Panc1 (cell line): ENCODE measurements around the gene MFSD12. TPM values are rescaled to one million over a fixed set of nuclear protein-coding genes. Genes with fewer than 3 reads are reported as not detected.

Experiments used
- ATAC-seq: fragments of 200-7000 bp; cut with Tn5 transposase; 2 replicates; pipeline ENCODE4 v1.9.1; 2020; ENCODE audit warnings: mild to moderate bottlenecking, moderate library complexity
- BruUV-seq: library from RNA; stranded (reverse); fragments of 400-500 nt; replicated peaks from 2 replicates; lab custom pipeline; 2021; lab: Mats Ljungman, UMichigan
- CTCF ChIA-PET: fragments of 300-600 bp; sonication (Branson Sonifier 250); formaldehyde crosslinking; loops from one replicate; lab custom pipeline; 2022; ENCODE audit warnings: antibody characterized with exemption; lab: Charles Lee
- POLR2A ChIA-PET: fragments of 300-600 bp; sonication (Branson Sonifier 250); formaldehyde crosslinking; loops from one replicate; lab custom pipeline; 2022; ENCODE audit warnings: antibody characterized with exemption; lab: Charles Lee
- DNase-seq: peaks from one replicate; pipeline ENCODE4 v3.0.0-alpha.2; 2010; ENCODE audit warnings: low read depth, low spot score
- H3K27ac ChIP-seq: 2 replicates; pipeline ENCODE4 v1.5.1; 2011; ENCODE audit warnings: mild to moderate bottlenecking, low read length, inconsistent platforms
- H3K27me3 ChIP-seq: fragments of 200-500 bp; sonication (Bioruptor generic); 2 replicates; pipeline ENCODE4 v1.6.0; 2014; ENCODE audit warnings: low read length, inconsistent platforms; ENCODE audit not compliant: control insufficient read depth, insufficient read depth
- H3K36me3 ChIP-seq: fragments of 200-500 bp; sonication (Bioruptor generic); 2 replicates; pipeline ENCODE4 v1.5.1; 2014; ENCODE audit warnings: inconsistent platforms, mild to moderate bottlenecking, low read length, moderate library complexity; ENCODE audit not compliant: control insufficient read depth, insufficient read depth
- H3K4me1 ChIP-seq: 2 replicates; pipeline ENCODE4 v1.5.1; 2011; ENCODE audit warnings: inconsistent platforms, mild to moderate bottlenecking, low read length, moderate library complexity; ENCODE audit not compliant: control insufficient read depth, insufficient read depth
- H3K4me3 ChIP-seq, 2 experiments: 2 replicates each; pipeline ENCODE4 v1.5.1; 2011 to 2012; ENCODE audit warnings: low read depth in 2 of 2, low read length in 2 of 2, mild to moderate bottlenecking in 2 of 2, inconsistent platforms in 1 of 2, moderate library complexity in 1 of 2
- H3K9me3 ChIP-seq: fragments of 200-500 bp; sonication (Bioruptor generic); 2 replicates; pipeline ENCODE4 v1.5.1; 2014; ENCODE audit warnings: low read depth, mild to moderate bottlenecking, inconsistent platforms, low read length, moderate library complexity; ENCODE audit not compliant: control insufficient read depth, insufficient read depth
- POLR2AphosphoS5 ChIP-seq: IDR thresholded peaks from 2 replicates; pipeline ENCODE4 v1.6.1; 2012; ENCODE audit warnings: mild to moderate bottlenecking, low read depth, low read length, moderate library complexity
- SIN3A ChIP-seq: IDR thresholded peaks from 2 replicates; pipeline ENCODE4 v1.6.1; 2012; ENCODE audit warnings: low read depth, mild to moderate bottlenecking, low read length, moderate library complexity, borderline replicate concordance; ENCODE audit not compliant: insufficient read depth
- TCF7L2 ChIP-seq: IDR thresholded peaks from 2 replicates; pipeline ENCODE4 v1.6.1; 2011; ENCODE audit warnings: mild to moderate bottlenecking, low read depth, low read length, inconsistent platforms
- in situ Hi-C: cut with HindIII; loops from 2 replicates; pipeline ENCODE4 v1.10.0; 2016; ENCODE audit warnings: low sequenced_read_pairs, low pct_unique_long_range_greater_than_20kb
- intact Hi-C: fragments of 100-400 bp; cut with micrococcal nuclease; formaldehyde crosslinking; loops from one replicate; pipeline ENCODE4 v1.10.0; 2022; ENCODE audit not compliant: unreplicated experiment
- total RNA-seq: library from RNA; stranded (reverse); gene quantifications from one replicate; pipeline ENCODE4 v1.2.1, GENCODE V29; 2021; ENCODE audit not compliant: unreplicated experiment
- TF ChIP-seq, protein P1 (sequence below): fragments of 450-650 bp; IDR thresholded peaks from 2 replicates; pipeline ENCODE4 v1.5.1; 2017; ENCODE audit warnings: mild to moderate bottlenecking
- TF ChIP-seq, protein P2 (sequence below), 2 experiments: IDR thresholded peaks; 2 replicates each; pipeline ENCODE4 v1.6.1; 2011 to 2012; ENCODE audit warnings: low read depth in 2 of 2, control low read depth in 1 of 2, low read length in 1 of 2, mild to moderate bottlenecking in 1 of 2, moderate library complexity in 1 of 2; ENCODE audit not compliant: insufficient read depth in 1 of 2

MFSD12 gene
- total RNA-seq, 1 experiment from 2014 or later, result 98.8 TPM

DNA sequence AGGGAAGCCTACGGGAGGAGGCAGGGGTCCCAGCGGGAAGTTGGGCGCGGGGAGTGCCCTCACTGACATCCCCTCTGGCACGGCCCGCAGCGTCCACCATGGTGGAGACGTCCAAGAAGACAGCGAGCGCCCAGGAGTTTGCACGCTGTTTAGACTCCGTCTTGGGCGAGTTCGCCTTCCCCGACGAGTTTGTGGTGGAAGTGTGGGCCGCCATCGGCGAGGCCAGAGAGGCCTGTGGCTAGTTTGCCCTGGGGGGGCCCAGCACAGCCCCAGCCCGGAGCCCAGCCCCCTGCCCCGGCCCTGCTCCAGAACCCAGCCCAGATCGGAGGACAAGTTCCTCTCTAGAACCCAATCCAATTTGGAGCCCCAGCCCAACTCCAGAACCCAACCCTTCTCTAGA lies 32.6 kb upstream of the MFSD12 start:
- Histone ChIP-seq H3K9me3 (no peaks in the 10 kb centered on the region), H3K4me3 (no peak overlapping the region), H3K27me3 (no peaks in the 10 kb centered on the region), H3K4me1 (no peaks in the 10 kb centered on the region), H3K27ac (no peak overlapping the region), H3K36me3 (no peaks in the 10 kb centered on the region)
- POLR2A ChIA-PET, result no interaction called here
- intact Hi-C loops, result no loop called here
- TF ChIP-seq, protein P1, sequence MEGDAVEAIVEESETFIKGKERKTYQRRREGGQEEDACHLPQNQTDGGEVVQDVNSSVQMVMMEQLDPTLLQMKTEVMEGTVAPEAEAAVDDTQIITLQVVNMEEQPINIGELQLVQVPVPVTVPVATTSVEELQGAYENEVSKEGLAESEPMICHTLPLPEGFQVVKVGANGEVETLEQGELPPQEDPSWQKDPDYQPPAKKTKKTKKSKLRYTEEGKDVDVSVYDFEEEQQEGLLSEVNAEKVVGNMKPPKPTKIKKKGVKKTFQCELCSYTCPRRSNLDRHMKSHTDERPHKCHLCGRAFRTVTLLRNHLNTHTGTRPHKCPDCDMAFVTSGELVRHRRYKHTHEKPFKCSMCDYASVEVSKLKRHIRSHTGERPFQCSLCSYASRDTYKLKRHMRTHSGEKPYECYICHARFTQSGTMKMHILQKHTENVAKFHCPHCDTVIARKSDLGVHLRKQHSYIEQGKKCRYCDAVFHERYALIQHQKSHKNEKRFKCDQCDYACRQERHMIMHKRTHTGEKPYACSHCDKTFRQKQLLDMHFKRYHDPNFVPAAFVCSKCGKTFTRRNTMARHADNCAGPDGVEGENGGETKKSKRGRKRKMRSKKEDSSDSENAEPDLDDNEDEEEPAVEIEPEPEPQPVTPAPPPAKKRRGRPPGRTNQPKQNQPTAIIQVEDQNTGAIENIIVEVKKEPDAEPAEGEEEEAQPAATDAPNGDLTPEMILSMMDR, result no peak
- no peak for TF ChIP-seq TCF7L2
- TF ChIP-seq, protein P2, sequence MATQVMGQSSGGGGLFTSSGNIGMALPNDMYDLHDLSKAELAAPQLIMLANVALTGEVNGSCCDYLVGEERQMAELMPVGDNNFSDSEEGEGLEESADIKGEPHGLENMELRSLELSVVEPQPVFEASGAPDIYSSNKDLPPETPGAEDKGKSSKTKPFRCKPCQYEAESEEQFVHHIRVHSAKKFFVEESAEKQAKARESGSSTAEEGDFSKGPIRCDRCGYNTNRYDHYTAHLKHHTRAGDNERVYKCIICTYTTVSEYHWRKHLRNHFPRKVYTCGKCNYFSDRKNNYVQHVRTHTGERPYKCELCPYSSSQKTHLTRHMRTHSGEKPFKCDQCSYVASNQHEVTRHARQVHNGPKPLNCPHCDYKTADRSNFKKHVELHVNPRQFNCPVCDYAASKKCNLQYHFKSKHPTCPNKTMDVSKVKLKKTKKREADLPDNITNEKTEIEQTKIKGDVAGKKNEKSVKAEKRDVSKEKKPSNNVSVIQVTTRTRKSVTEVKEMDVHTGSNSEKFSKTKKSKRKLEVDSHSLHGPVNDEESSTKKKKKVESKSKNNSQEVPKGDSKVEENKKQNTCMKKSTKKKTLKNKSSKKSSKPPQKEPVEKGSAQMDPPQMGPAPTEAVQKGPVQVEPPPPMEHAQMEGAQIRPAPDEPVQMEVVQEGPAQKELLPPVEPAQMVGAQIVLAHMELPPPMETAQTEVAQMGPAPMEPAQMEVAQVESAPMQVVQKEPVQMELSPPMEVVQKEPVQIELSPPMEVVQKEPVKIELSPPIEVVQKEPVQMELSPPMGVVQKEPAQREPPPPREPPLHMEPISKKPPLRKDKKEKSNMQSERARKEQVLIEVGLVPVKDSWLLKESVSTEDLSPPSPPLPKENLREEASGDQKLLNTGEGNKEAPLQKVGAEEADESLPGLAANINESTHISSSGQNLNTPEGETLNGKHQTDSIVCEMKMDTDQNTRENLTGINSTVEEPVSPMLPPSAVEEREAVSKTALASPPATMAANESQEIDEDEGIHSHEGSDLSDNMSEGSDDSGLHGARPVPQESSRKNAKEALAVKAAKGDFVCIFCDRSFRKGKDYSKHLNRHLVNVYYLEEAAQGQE (IDR thresholded peaks at IDR 0.05; ENCODE audit: insufficient read depth in 1 of 2, low read depth in 2 of 2, low read length in 1 of 2), result no peak
- TF ChIP-seq SIN3A, result no peak
- TF ChIP-seq POLR2AphosphoS5, result no peak
- in situ Hi-C loops, result no loop called here
- no peak for ATAC-seq
- DNase-seq, result no peak
- no TSS peak for BruUV-seq
- CTCF ChIA-PET, result interaction anchor here (1.0 kb wide), 1 partner anchor 9 kb away, joined by 5 read pairs; no protein-coding TSS in a partner anchor

DNA sequence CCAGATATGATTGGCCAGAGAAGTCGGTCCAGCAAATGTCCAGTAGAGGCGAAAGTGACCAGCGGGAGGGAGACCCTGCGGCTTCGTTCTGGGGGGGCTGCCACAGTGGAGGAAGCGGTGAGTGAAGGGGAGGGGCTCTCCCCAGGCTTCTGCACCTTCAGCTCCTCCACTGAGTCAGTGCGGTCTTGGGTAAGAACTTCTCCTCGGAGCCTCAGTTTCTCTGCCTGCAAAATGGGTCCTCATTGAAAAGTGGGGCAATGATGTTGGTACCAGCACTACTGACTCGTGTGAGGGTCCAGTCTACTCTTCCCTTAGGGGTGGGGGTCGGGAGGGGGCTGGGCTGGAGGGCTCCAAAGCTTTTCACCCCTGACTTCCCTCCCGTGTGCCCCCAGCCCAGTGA lies 32.1 kb upstream of the MFSD12 start:
- ChIA-PET POLR2A (interaction anchor here (0.6 kb wide), 1 partner anchor 103 kb away, joined by 6 read pairs; no protein-coding TSS in a partner anchor), CTCF (interaction anchor here (0.6 kb wide), 1 partner anchor 12 kb away, joined by 3 read pairs; no protein-coding TSS in a partner anchor)
- H3K36me3 ChIP-seq, result no peaks in the 10 kb centered on the region
- H3K27ac ChIP-seq, result no peak overlapping the region
- in situ Hi-C loops, result no loop called here
- ATAC-seq (no peak), DNase-seq (no peak)
- TF ChIP-seq TCF7L2, result no peak
- TF ChIP-seq, protein P1, result no peak
- TF ChIP-seq, protein P2 (IDR thresholded peaks at IDR 0.05; ENCODE audit: insufficient read depth in 1 of 2, low read depth in 2 of 2, low read length in 1 of 2), result no peak
- no peak for TF ChIP-seq POLR2AphosphoS5
- no peak for TF ChIP-seq SIN3A
- no peak overlapping the region for H3K4me3 ChIP-seq
- no TSS peak for BruUV-seq
- no peaks in the 10 kb centered on the region for H3K27me3 ChIP-seq
- H3K4me1 ChIP-seq, result no peaks in the 10 kb centered on the region
- no peaks in the 10 kb centered on the region for H3K9me3 ChIP-seq
- intact Hi-C loops, result no loop called here
